Fibroblast of lung (primary cell): Measurements from ENCODE around the gene AKR1C2.

ENCODE experiments used
- CTCF ChIP-seq, 2 donors: IDR thresholded peaks in 1 of 2; conservative IDR thresholded peaks in 1 of 2; 1 replicate in 1 of 2; 2 replicates in 1 of 2; pipeline ENCODE4 v1.5.1; 2011 to 2012; ENCODE audit warnings: low read length in 2 of 2, control low read depth in 1 of 2, inconsistent platforms in 1 of 2, low read depth in 1 of 2, mild to moderate bottlenecking in 1 of 2
- EZH2 ChIP-seq: IDR thresholded peaks from 2 replicates; pipeline ENCODE4 v1.5.1; 2012; ENCODE audit warnings: low read length, control low read depth, mild to moderate bottlenecking; ENCODE audit errors: missing control alignments

DNA sequence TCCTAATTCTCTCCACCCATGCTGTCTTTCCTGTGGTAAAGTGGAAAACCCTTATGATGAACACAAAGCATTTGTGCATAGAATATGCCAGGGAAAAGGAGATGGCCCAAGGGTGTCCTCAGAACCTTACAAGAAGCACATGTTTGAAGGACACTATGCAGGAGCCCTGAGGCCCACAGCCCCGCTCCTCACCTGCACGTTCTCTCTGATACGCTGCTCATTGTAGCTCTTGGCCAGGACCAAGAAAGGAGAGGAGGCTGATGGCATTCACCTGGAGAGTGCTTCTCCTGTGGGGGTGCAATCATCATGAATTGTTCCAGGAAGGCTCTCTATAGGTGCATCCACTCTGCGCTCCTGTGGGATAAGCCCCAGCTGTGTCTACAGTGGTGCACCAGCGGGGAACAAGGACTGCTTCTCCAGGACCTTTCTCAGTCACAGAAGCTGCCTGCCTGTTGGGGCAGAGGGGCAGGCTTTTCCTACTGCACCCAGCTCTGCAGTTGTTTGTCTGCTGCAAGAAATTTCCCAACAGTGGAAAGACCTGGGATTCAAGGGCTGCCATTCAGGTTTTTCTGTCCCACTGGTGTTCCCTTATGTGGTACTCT, 19.9 kb downstream of the AKR1C2 start:
- TF ChIP-seq CTCF (conservative IDR thresholded peaks at IDR 0.05 in 1 of 2, IDR thresholded peaks at IDR 0.05 in 1 of 2; ENCODE audit: low read depth in 1 of 2, low read length in 2 of 2) (no peak), EZH2 (no peak)
